Activated CD4-positive, alpha-beta T cell treated with anti-CD3 and anti-CD28 coated beads for 24 hours (primary cell): Measurements from ENCODE around the gene KLHL29.
A peak's percentile ranks its signal among the peaks of the same experiment; 100 is the strongest.

ENCODE experiments used
- DNase-seq, 2 donors: peaks; one replicate each; pipeline ENCODE4 v3.0.0-alpha.2; 2020; ENCODE audit warnings: low read depth in 2 of 2

KLHL29 gene

GRCh38 chr2:23475473-23475872 lies 90.5 kb downstream of the KLHL29 start:
- no peak for DNase-seq

GRCh38 chr2:23476786-23477185 lies 91.8 kb downstream of the KLHL29 start:
- no peak for DNase-seq

GRCh38 chr2:23477392-23477791 lies 92.4 kb downstream of the KLHL29 start:
- no peak for DNase-seq

GRCh38 chr2:23478087-23478932 lies 93.3 kb downstream of the KLHL29 start:
- no peak for DNase-seq

GRCh38 chr2:23478933-23479683 lies 94.1 kb downstream of the KLHL29 start:
- no peak for DNase-seq

GRCh38 chr2:23480957-23481797 lies 96.2 kb downstream of the KLHL29 start:
- no peak for DNase-seq

- no peak for DNase-seq
Measured at GRCh38 chr2:23482188-23482587, 97.2 kb downstream of the KLHL29 start.

GRCh38 chr2:23482607-23483006 lies 97.6 kb downstream of the KLHL29 start:
- DNase-seq = no peak

- DNase-seq = no peak
Measured at GRCh38 chr2:23483791-23484190, 98.8 kb downstream of the KLHL29 start.

GRCh38 chr2:23484275-23484674 lies 99.3 kb downstream of the KLHL29 start:
- no peak for DNase-seq

- DNase-seq = no peak
Measured at GRCh38 chr2:23484767-23485166, 99.8 kb downstream of the KLHL29 start.

GRCh38 chr2:23485261-23485660 lies 100.3 kb downstream of the KLHL29 start:
- no peak for DNase-seq

- no peak for DNase-seq
Measured at GRCh38 chr2:23485841-23486683, 101.1 kb downstream of the KLHL29 start.

GRCh38 chr2:23486684-23487075 lies 101.7 kb downstream of the KLHL29 start:
- DNase-seq = no peak

GRCh38 chr2:23487735-23488492 lies 102.9 kb downstream of the KLHL29 start:
- DNase-seq = no peak

- DNase-seq = no peak
Measured at GRCh38 chr2:23488584-23488983, 103.6 kb downstream of the KLHL29 start.

- DNase-seq = peak in 1 of 2 donors; percentile 4
Measured at GRCh38 chr2:23489471-23490322, 104.7 kb downstream of the KLHL29 start.

GRCh38 chr2:23491591-23492336 lies 106.8 kb downstream of the KLHL29 start:
- DNase-seq = no peak

- no peak for DNase-seq
Measured at GRCh38 chr2:23492337-23492675, 107.3 kb downstream of the KLHL29 start.
